IPS-18a (cell line): ENCODE measurements around the gene CCDC146.
"Not testable (repeated sequence)": the region's sequence is repeated elsewhere in the genome, so short reads cannot be mapped to it uniquely, and the experiment has no call there.

Experiments used
- H3K27ac ChIP-seq: one replicate; pipeline ENCODE4 v1.5.1; 2013; ENCODE audit warnings: low read length
- H3K27me3 ChIP-seq: one replicate; pipeline ENCODE4 v1.6.1; 2013; ENCODE audit warnings: mild to moderate bottlenecking, low read length; ENCODE audit not compliant: control insufficient read depth, insufficient read depth
- H3K36me3 ChIP-seq: one replicate; pipeline ENCODE4 v1.6.1; 2013; ENCODE audit warnings: low read depth, low read length; ENCODE audit not compliant: control insufficient read depth
- H3K4me1 ChIP-seq: one replicate; pipeline ENCODE4 v1.6.1; 2013; ENCODE audit warnings: low read depth, low read length; ENCODE audit not compliant: control insufficient read depth
- H3K4me3 ChIP-seq: one replicate; pipeline ENCODE4 v1.5.1; 2013; ENCODE audit warnings: low read length
- H3K9ac ChIP-seq: one replicate; pipeline ENCODE4 v1.6.1; 2013; ENCODE audit warnings: mild to moderate bottlenecking, low read length, moderate library complexity
- H3K9me3 ChIP-seq: one replicate; pipeline ENCODE4 v1.6.1; 2013; ENCODE audit warnings: low read depth, low read length; ENCODE audit not compliant: control insufficient read depth

Gene CCDC146

GRCh38 chr7:77209479-77210139 is 87.2 kb downstream of the CCDC146 start:
- no peaks in the 10 kb centered on the region for H3K36me3 ChIP-seq
- peaks cover 12% of the 10 kb centered on the region for H3K9me3 ChIP-seq
- H3K9ac ChIP-seq, result no peak overlapping the region
- no peaks in the 10 kb centered on the region for H3K4me1 ChIP-seq
- H3K27ac ChIP-seq, result no peak overlapping the region
- H3K27me3 ChIP-seq, result no peaks in the 10 kb centered on the region
- H3K4me3 ChIP-seq, result no peak overlapping the region

DNA sequence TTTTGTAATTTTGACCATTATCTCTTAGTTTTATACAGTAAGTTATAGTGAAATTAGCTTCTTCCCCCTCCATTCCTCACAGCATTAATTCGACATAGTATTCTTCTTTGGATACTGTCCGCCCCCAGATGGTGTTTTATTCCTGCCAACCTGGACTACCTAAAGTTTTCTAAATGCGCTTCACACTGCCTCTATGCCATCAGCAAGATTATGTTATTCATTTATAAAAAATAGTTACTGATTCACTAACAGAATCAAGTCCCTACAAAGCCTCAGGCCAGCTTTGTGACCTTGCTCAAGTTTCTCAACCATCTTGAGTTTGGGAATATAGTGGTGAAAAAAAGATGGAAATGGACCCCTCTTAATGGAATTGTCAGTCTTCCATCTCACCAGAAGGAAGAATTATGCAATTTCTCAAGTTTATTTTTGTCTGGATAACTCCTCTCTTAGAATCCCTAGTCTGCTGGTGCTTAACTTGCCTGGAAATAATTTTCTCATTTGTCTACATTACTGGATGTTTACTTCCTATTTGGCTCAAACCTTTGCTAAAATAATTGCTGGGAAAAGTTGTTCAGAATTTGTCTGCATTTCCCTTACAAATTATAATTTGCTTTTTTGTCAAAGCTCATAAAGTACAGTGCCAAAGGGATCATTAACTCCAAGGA is 93.9 kb downstream of the CCDC146 start:
- H3K27me3 ChIP-seq, result no peaks in the 10 kb centered on the region
- H3K9me3 ChIP-seq, result peaks cover 7% of the 10 kb centered on the region
- no peak overlapping the region for H3K27ac ChIP-seq
- no peak overlapping the region for H3K4me3 ChIP-seq
- no peaks in the 10 kb centered on the region for H3K4me1 ChIP-seq
- no peaks in the 10 kb centered on the region for H3K36me3 ChIP-seq
- no peak overlapping the region for H3K9ac ChIP-seq

DNA sequence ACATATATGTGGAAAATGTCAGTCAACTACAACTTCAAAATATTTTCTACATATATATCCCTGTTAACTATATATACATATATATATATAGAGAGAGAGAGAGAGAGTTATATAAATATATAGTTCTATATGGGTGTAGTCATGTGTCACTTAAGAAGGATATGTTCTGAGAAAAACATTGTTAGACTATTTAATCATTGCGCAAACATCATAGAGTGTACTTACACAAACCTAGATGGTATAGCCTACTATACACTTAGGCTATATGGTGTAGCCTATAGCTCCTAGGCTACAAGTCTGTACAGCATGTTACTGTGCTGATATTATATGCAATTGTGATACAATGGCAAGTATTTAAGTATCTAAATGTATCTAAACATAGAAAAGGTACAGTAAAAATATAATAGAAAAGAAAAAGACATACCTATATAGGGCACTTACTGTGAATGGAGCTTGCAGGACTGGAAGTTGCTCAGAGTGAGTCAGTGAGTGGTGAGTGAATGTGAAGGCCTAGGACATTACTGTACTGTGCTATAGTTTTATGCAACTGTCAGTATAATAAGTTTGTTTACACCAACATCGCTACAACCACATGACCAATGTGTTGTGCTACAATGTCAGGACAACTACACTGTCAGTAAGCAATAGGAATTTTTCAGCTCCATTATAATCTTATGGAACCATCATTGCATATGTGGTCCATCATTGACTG is 95.2 kb downstream of the CCDC146 start:
- H3K9ac ChIP-seq, result no peak overlapping the region
- no peaks in the 10 kb centered on the region for H3K27me3 ChIP-seq
- no peak overlapping the region for H3K4me3 ChIP-seq
- no peaks in the 10 kb centered on the region for H3K4me1 ChIP-seq
- no peak overlapping the region for H3K27ac ChIP-seq
- no peaks in the 10 kb centered on the region for H3K36me3 ChIP-seq
- peaks cover 7% of the 10 kb centered on the region for H3K9me3 ChIP-seq

DNA sequence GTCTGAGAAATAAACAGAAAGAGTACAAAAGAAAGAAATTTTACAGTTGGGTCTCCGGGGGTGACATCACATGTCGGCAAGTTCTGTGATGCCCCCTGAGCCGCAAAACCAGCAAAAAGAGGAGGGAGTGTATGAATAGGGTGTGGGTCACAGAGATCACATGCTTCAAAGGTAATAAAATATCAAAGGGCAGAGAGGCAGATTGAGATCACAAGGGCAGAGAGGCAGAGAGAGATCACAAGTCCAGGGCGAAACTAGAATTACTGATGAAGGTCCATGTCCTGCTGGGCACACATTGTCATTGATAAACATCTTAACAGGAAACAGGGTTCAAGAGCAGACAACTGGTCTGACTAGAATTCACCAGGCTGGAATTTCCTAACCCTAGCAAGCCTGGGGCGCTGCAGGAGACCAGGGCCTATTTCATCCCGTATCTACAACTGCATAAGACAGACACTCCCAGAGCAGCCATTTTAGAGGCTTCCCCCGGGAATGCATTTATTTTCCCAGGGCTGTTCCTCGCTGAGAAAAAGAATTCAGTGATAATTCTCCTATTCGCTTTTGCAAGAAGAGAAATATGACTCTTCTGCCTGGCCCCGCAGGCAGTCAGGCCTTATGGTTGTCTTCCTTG is 97.4 kb downstream of the CCDC146 start:
- H3K4me1 ChIP-seq, H3K9ac ChIP-seq, H3K9me3 ChIP-seq, H3K27ac ChIP-seq, H3K27me3 ChIP-seq, H3K4me3 ChIP-seq, H3K36me3 ChIP-seq: not testable (repeated sequence)

DNA sequence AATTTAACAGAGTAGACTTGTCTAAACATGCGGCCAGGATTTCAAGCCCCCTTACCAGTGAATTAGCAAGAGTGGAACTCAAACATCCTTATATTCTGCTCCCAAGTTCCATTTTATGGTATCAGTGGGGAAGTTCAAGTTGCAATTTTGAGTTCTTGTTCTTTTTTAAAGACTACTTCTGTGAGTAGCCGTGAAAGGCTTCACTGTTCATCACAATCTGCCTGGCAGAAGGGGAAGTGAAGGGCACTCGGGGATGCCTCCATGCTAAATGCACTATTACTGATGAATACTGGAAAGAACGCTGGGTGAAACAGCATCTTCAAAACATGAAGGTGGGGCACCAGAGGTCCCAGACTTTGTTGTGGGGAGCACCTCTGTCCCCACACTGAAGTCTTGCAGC is 99.7 kb downstream of the CCDC146 start:
- Histone ChIP-seq H3K9ac (no peak overlapping the region), H3K4me3 (no peak overlapping the region), H3K27ac (no peak overlapping the region), H3K27me3 (no peaks in the 10 kb centered on the region), H3K36me3 (no peaks in the 10 kb centered on the region), H3K4me1 (no peaks in the 10 kb centered on the region), H3K9me3 (peaks cover 7% of the 10 kb centered on the region)

DNA sequence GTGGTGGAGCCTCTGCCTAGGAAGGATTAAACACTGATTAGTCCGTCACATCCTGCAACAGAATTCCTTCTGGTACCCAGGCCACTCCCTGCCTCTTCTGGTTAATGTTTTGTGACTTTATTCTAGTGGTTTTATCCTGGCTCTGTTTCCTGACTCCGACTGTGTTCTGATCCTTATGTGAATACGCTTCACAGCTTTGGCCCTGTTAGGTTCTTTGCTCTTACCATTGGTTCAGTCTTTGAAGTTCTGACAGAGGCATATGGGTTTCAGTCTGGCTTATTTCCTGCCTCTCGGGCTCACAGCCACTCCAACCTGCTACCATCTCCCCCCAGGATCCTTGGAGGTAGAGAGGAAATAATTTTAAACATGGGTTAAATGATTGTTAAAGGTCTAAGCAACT is 100.4 kb downstream of the CCDC146 start:
- H3K27ac ChIP-seq, result no peak overlapping the region
- H3K4me3 ChIP-seq, result no peak overlapping the region
- H3K9ac ChIP-seq, result no peak overlapping the region
- H3K4me1 ChIP-seq, result no peaks in the 10 kb centered on the region
- H3K27me3 ChIP-seq, result no peaks in the 10 kb centered on the region
- H3K9me3 ChIP-seq, result peaks cover 7% of the 10 kb centered on the region
- no peaks in the 10 kb centered on the region for H3K36me3 ChIP-seq

DNA sequence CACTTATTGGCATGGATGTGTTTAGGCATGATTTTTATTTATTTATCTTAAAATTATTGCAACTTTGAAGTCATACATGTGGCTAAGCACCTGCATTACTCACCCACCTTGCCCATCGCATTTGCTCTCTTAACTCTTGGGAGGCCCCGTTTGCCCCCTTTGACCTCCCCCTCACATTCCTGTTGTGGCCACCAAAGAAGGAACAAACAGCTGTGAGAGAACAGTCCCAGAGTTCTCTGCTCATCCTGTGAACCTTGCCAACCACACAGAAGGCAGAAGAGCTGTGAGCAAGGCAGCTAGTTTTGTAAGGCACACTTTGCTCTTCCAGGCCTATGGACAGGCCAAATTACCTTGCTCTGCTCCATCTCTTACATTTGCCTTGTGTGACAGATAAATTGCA is 100.8 kb downstream of the CCDC146 start:
- no peak overlapping the region for H3K9ac ChIP-seq
- no peaks in the 10 kb centered on the region for H3K4me1 ChIP-seq
- H3K9me3 ChIP-seq, result peaks cover 7% of the 10 kb centered on the region
- H3K27me3 ChIP-seq, result no peaks in the 10 kb centered on the region
- H3K4me3 ChIP-seq, result no peak overlapping the region
- no peaks in the 10 kb centered on the region for H3K36me3 ChIP-seq
- no peak overlapping the region for H3K27ac ChIP-seq

- H3K4me1 ChIP-seq, result no peaks in the 10 kb centered on the region
- H3K9ac ChIP-seq, result no peak overlapping the region
- H3K27me3 ChIP-seq, result no peaks in the 10 kb centered on the region
- no peaks in the 10 kb centered on the region for H3K9me3 ChIP-seq
- H3K36me3 ChIP-seq, result no peaks in the 10 kb centered on the region
- no peak overlapping the region for H3K27ac ChIP-seq
- H3K4me3 ChIP-seq, result no peak overlapping the region
These were observed 104.0 kb downstream of the CCDC146 start for GRCh38 chr7:77226357-77226839.

DNA sequence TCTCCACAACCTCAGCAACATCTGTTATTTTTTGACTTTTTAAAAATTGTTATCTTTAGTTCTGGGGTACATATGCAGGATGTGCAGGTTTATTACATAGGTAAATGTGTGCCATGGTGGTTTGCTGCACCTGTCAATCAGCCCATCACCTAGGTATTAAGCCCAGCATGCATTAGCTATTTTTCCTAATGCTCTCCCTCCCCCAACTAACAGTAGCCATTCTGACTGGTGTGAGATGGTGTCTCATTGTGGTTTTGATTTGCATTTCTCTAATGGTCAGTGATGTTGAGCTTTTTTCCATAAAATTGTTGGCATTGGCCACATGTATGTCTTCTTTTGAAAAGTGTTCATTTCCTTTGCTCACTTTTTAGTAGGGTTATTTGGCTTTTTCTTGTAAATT is 106.4 kb downstream of the CCDC146 start:
- not testable (repeated sequence) for H3K27me3 ChIP-seq, H3K9ac ChIP-seq, H3K36me3 ChIP-seq, H3K4me3 ChIP-seq, H3K9me3 ChIP-seq, H3K4me1 ChIP-seq, H3K27ac ChIP-seq

DNA sequence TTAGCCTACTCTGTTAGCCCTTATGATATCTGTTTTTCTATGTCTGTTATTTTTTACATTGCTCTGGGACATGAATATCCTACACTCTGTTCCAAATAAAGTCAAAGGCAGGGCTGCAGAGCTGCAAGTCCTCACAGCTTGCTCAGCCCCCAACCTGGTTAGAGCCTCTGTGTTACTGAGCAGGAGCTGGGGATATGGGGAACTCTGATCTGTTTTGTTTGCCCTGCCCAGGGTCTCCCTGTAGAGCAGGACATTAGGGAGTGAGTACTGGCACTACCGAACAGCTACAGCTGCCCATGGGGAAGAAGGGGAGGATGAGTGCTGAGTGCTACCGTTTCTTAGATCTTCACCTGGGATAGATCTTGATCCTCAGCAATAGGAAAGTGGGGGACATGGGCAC is 110.1 kb downstream of the CCDC146 start:
- H3K27ac ChIP-seq, result no peak overlapping the region
- H3K27me3 ChIP-seq, result no peaks in the 10 kb centered on the region
- H3K9me3 ChIP-seq, result no peaks in the 10 kb centered on the region
- no peaks in the 10 kb centered on the region for H3K36me3 ChIP-seq
- H3K9ac ChIP-seq, result no peak overlapping the region
- no peaks in the 10 kb centered on the region for H3K4me1 ChIP-seq
- H3K4me3 ChIP-seq, result no peak overlapping the region

- H3K27ac ChIP-seq, result no peak overlapping the region
- no peak overlapping the region for H3K9ac ChIP-seq
- no peaks in the 10 kb centered on the region for H3K9me3 ChIP-seq
- H3K36me3 ChIP-seq, result no peaks in the 10 kb centered on the region
- H3K4me3 ChIP-seq, result no peak overlapping the region
- no peaks in the 10 kb centered on the region for H3K4me1 ChIP-seq
- no peaks in the 10 kb centered on the region for H3K27me3 ChIP-seq
These were observed 112.9 kb downstream of the CCDC146 start for GRCh38 chr7:77235276-77235675.
